22Rv1 (cell line): ENCODE results near the gene UCN2.

Experiments used
- CTCF ChIP-seq: fragments of 450-650 bp; IDR thresholded peaks from 2 replicates; pipeline ENCODE4 v1.5.1; 2017; ENCODE audit warnings: mild to moderate bottlenecking
- ZFX ChIP-seq: fragments of 450-650 bp; IDR thresholded peaks from 2 replicates; pipeline ENCODE4 v1.6.1; 2017; ENCODE audit warnings: antibody characterized with exemption, borderline replicate concordance

DNA sequence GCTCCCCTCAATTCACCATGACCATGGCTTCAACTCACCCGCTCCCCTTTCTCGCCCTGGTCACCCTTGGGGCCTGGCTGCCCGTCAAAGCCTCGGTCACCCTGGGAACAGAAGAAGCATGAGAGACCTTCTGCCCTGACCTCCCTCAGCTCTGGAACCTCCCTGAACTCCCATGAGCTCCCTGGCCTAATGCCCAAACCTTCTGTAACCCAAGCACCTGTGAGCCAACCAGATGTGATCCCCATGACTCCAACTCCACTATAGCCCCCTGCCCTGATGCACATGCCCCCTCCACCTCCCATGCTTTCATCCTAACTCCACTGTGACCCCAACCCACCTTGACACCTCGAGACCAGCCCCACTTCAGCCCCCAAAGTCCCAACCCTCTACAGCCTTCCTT lies 3.5 kb upstream of the UCN2 start:
- TF ChIP-seq CTCF: no peak
- no peak for TF ChIP-seq ZFX
